Loucy (cell line): Measurements from ENCODE around the gene GBF1.

Experiments used
- H2AFZ ChIP-seq: fragments of 200-600 bp; sonication (generic); 2 replicates; pipeline ENCODE4 v1.6.0; 2016; ENCODE audit warnings: antibody characterized with exemption, mild to moderate bottlenecking, low read length, moderate library complexity
- H3F3A ChIP-seq: fragments of 200-600 bp; 2 replicates; pipeline ENCODE4 v1.6.0; 2016; ENCODE audit warnings: antibody characterized with exemption, low read depth, mild to moderate bottlenecking
- H3K27me3 ChIP-seq: fragments of 200-600 bp; sonication (generic); 2 replicates; pipeline ENCODE4 v1.6.1; 2014; ENCODE audit warnings: low read length, mild to moderate bottlenecking; ENCODE audit not compliant: insufficient read depth, poor library complexity, severe bottlenecking
- H3K36me3 ChIP-seq: fragments of 200-600 bp; sonication (generic); 2 replicates; pipeline ENCODE4 v1.6.1; 2016; ENCODE audit warnings: low read length; ENCODE audit not compliant: insufficient read depth
- H3K4me1 ChIP-seq: fragments of 200-600 bp; sonication (generic); 2 replicates; pipeline ENCODE4 v1.5.1; 2014; ENCODE audit warnings: low read length, mild to moderate bottlenecking; ENCODE audit not compliant: insufficient read depth, poor library complexity, severe bottlenecking
- H3K4me2 ChIP-seq: fragments of 200-600 bp; sonication (generic); 2 replicates; pipeline ENCODE4 v1.6.0; 2014; ENCODE audit warnings: antibody characterized with exemption, low read length, low read depth, mild to moderate bottlenecking; ENCODE audit not compliant: poor library complexity, severe bottlenecking
- H3K4me3 ChIP-seq: fragments of 200-600 bp; sonication (generic); 2 replicates; pipeline ENCODE4 v1.5.1; 2014; ENCODE audit warnings: low read length, mild to moderate bottlenecking, mixed read lengths; ENCODE audit not compliant: poor library complexity, severe bottlenecking
- H3K79me2 ChIP-seq: fragments of 200-600 bp; sonication (generic); 2 replicates; pipeline ENCODE4 v1.6.1; 2014; ENCODE audit warnings: low read length; ENCODE audit not compliant: insufficient read depth
- H3K9ac ChIP-seq: fragments of 200-600 bp; sonication (generic); 2 replicates; pipeline ENCODE4 v1.6.0; 2014; ENCODE audit warnings: mild to moderate bottlenecking, low read depth, low read length, moderate library complexity; ENCODE audit not compliant: poor library complexity, severe bottlenecking
- H3K9me2 ChIP-seq: fragments of 200-600 bp; sonication (generic); replicated peaks from 2 replicates; pipeline ENCODE4 v1.6.1; 2016; ENCODE audit warnings: low read depth, low read length, mixed read lengths
- H3K9me3 ChIP-seq: fragments of 200-600 bp; sonication (generic); 2 replicates; pipeline ENCODE4 v1.6.1; 2014; ENCODE audit warnings: mild to moderate bottlenecking, antibody characterized with exemption, low read length, low read depth; ENCODE audit not compliant: insufficient read depth
- H4K20me1 ChIP-seq: fragments of 200-600 bp; sonication (generic); 2 replicates; pipeline ENCODE4 v1.6.0; 2014; ENCODE audit warnings: antibody characterized with exemption, low read length, mild to moderate bottlenecking; ENCODE audit not compliant: insufficient read depth, poor library complexity, severe bottlenecking
- EZH2phosphoT487 ChIP-seq: fragments of 200-600 bp; IDR thresholded peaks from 2 replicates; pipeline ENCODE4 v1.6.1; 2018; ENCODE audit warnings: antibody characterized with exemption, mild to moderate bottlenecking, moderate library complexity, borderline replicate concordance
- TF ChIP-seq, protein P1 (sequence below): fragments of 200-600 bp; sonication (generic); conservative IDR thresholded peaks from 2 replicates; pipeline ENCODE4 v1.5.1; 2014; ENCODE audit warnings: mild to moderate bottlenecking, antibody characterized with exemption, low read length

GBF1 gene

DNA sequence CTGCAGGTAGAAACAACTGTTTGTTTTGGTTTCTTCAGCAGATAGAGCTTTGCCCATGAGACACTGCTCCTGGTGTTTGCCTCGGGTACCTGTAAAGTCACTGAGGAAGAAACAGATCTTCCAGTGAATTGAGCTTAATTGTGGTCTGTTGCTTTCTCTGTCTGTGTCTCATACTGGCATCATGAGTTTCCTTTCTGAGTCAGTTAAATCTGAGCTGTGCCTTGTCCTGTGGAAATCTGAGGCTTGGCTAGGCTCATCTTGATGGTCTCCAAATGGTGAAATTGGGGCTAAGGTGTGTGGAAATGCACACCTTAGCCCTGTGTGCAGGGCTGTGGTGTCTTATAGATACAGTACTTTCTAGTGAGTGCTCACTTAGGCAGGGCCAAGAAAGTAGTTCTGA, 67.4 kb downstream of the GBF1 start:
- Histone ChIP-seq H3K4me3 (no peak overlapping the region), H3K4me1 (no peaks in the 10 kb centered on the region), H3K9me2 (no peaks in the 10 kb centered on the region), H3K4me2 (no peak overlapping the region), H3F3A (no peaks in the 10 kb centered on the region), H2AFZ (no peak overlapping the region), H4K20me1 (peaks cover 34% of the 10 kb centered on the region), H3K36me3 (peaks cover 11% of the 10 kb centered on the region; the same call in 1 of the 2 replicates), H3K27me3 (no peaks in the 10 kb centered on the region), H3K9me3 (no peaks in the 10 kb centered on the region), H3K9ac (no peak overlapping the region), H3K79me2 (peaks cover 61% of the 10 kb centered on the region)
- TF ChIP-seq, protein P1, sequence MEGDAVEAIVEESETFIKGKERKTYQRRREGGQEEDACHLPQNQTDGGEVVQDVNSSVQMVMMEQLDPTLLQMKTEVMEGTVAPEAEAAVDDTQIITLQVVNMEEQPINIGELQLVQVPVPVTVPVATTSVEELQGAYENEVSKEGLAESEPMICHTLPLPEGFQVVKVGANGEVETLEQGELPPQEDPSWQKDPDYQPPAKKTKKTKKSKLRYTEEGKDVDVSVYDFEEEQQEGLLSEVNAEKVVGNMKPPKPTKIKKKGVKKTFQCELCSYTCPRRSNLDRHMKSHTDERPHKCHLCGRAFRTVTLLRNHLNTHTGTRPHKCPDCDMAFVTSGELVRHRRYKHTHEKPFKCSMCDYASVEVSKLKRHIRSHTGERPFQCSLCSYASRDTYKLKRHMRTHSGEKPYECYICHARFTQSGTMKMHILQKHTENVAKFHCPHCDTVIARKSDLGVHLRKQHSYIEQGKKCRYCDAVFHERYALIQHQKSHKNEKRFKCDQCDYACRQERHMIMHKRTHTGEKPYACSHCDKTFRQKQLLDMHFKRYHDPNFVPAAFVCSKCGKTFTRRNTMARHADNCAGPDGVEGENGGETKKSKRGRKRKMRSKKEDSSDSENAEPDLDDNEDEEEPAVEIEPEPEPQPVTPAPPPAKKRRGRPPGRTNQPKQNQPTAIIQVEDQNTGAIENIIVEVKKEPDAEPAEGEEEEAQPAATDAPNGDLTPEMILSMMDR = no peak
- no peak for TF ChIP-seq EZH2phosphoT487

DNA sequence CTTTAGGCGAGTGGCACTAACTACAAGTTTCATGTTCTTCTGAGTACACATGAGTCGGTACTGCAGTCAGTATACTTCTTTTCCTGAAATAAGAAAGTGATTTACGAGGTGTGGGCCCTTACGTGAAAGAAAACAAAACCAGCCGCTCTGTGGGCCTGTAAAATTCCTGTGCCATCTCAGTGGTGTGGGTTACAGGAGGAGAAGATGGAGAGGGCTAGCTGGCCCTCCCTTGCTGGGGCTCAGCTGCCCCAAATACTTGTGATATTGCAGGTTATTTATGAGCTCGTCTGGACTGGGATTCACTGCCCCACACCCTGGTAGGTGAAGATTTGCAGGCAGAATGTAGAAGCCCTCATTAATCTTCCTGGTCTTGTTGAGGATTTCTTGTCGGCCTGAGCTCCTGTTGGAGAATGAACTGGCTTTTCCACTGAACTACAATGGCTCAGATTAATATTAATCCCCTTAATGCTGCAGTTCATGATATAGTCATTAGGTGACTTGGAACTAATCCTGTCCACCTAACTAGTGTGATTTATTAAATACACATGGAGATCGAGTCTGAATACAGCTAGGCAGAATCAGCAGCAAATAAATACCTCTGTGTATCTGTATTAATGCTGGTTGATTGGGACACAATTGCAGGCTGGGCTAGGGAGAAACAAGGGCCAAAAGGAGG, 68.0 kb downstream of the GBF1 start:
- Histone ChIP-seq H3K9me2 (no peaks in the 10 kb centered on the region), H3K4me1 (no peaks in the 10 kb centered on the region), H3K9ac (no peak overlapping the region), H3K4me2 (no peak overlapping the region), H3K79me2 (peaks cover 61% of the 10 kb centered on the region), H3K27me3 (no peaks in the 10 kb centered on the region), H2AFZ (no peak overlapping the region), H3K9me3 (no peaks in the 10 kb centered on the region), H3K36me3 (peaks cover 8% of the 10 kb centered on the region; the same call in 1 of the 2 replicates), H3K4me3 (no peak overlapping the region), H3F3A (no peaks in the 10 kb centered on the region), H4K20me1 (peaks cover 31% of the 10 kb centered on the region)
- TF ChIP-seq EZH2phosphoT487 = no peak
- TF ChIP-seq, protein P1 = no peak

- Histone ChIP-seq H3K4me1 (no peaks in the 10 kb centered on the region), H3K79me2 (peaks cover 56% of the 10 kb centered on the region), H3F3A (no peaks in the 10 kb centered on the region), H3K4me3 (no peak overlapping the region), H3K9me2 (no peaks in the 10 kb centered on the region), H3K27me3 (no peaks in the 10 kb centered on the region), H3K4me2 (no peak overlapping the region), H2AFZ (no peak overlapping the region), H3K9ac (no peak overlapping the region), H4K20me1 (peaks cover 25% of the 10 kb centered on the region), H3K9me3 (no peaks in the 10 kb centered on the region), H3K36me3 (peaks cover 8% of the 10 kb centered on the region; the same call in 1 of the 2 replicates)
- no peak for TF ChIP-seq EZH2phosphoT487
- TF ChIP-seq, protein P1 = no peak
These were observed 69.5 kb downstream of the GBF1 start for GRCh38 chr10:102314801-102315200.
